GM18858 (cell line): ENCODE measurements around the gene HSPB6.
"Not testable (repeated sequence)": the region's sequence is repeated elsewhere in the genome, so short reads cannot be mapped to it uniquely, and the experiment has no call there.

Experiments
- ATAC-seq: cut with Tn5 transposase; IDR thresholded peaks from one replicate; pipeline ENCODE4 v1.9.1; 2021; ENCODE audit not compliant: unreplicated experiment

Gene HSPB6

DNA sequence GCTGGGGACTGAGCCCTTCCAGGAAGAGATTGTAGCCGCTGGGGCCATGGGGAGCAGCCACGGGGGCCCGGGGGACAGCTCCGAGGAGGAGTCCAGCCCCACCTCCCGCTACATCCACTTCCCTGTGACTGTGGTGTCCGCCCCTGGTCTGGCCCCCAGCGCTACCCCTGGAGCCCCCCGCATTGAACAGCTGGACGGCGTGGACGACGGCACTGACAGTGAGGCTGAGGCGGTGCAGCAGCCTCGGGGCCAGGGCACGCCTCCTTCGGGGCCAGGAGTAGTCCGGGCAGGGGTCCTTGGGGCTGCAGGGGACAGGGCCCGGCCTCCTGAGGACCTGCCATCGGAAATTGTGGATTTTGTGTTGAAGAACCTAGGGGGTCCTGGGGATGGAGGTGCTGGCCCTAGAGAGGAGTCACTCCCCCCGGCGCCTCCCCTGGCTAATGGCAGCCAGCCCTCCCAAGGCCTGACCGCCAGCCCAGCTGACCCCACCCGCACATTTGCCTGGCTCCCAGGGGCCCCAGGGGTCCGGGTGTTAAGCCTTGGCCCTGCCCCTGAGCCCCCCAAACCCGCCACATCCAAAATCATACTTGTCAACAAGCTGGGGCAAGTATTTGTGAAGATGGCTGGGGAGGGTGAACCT is 24.2 kb downstream of the HSPB6 start:
- ATAC-seq = no peak

DNA sequence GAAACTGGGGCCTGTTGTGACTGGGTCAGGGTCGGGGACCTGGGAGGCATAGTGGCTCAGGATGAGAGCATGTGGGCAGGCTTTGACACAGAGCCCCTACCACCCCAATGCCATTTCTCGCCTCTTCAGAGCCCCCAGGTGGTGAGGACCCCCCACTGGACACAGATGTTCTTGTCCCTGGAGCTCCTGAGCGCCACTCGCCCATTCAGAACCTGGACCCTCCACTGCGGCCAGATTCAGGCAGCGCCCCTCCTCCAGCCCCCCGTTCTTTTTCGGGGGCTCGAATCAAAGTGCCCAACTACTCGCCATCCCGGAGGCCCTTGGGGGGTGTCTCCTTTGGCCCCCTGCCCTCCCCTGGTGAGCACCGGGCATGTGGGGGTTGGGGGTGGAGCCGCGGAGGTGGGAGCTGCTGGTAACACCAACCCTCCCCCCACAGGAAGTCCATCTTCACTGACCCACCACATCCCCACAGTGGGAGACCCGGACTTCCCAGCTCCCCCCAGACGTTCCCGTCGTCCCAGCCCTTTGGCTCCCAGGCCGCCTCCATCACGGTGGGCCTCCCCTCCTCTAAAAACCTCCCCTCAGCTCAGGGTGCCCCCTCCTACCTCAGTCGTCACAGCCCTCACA is 24.9 kb downstream of the HSPB6 start:
- ATAC-seq = no peak

DNA sequence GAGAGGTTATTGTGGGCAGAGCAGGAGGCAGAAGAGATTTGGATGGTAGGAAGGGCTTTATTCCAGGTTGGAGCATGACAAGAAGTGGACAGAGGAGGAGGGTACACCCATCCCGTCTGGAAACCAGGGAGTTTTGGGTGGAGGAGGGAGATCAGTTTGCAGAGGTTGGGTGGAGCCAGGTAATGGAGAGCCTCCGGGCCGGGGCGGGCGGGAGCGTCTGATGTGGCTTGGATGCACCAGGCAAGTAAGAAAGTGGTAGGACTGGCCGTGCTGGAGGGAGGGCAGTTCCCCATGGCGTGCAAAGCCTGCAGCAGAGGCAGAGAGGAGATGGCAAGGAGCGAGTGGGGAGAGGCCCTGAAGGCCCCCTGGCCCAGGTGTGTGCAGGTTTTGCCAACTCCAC is 25.5 kb downstream of the HSPB6 start:
- ATAC-seq = no peak

GRCh38 chr19:35730326-35730725 is 26.5 kb downstream of the HSPB6 start:
- no peak for ATAC-seq

GRCh38 chr19:35729763-35730162 is 27.1 kb downstream of the HSPB6 start:
- no peak for ATAC-seq

GRCh38 chr19:35729021-35729420 is 27.8 kb downstream of the HSPB6 start:
- ATAC-seq = no peak

GRCh38 chr19:35727956-35728706 is 28.7 kb downstream of the HSPB6 start:
- no peak for ATAC-seq

DNA sequence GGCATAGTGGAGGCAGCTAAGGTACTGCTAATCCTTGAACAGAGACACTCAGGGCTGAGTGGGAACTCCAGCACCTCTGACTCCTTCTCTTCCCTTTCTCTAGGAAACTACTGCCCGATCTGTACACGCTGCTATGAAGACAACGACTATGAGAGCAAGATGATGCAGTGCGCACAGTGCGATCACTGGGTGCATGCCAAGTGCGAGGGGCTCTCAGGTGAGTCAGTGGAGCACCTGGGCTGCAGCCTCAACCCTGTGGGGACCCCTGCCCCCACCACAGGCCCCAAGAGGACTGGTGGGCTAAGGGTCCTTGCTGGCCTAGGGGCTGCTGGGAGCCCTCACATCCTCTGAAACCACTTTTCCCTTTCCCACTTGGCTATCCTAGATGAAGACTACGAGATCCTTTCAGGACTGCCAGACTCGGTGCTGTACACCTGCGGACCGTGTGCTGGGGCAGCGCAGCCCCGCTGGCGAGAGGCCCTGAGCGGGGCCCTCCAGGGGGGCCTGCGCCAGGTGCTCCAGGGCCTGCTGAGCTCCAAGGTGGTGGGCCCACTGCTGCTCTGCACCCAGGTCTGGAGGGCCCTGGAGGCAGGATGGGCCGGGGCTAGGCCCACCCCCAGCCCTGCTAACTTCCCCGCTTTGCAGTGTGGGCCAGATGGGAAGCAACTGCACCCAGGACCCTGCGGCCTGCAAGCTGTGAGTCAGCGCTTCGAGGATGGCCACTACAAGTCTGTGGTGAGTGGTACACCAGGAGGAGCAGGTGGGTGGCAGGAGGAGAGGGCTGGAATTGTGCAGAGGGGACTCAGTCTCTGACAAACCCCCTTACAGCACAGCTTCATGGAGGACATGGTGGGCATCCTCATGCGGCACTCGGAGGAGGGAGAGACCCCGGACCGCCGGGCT is 29.5 kb downstream of the HSPB6 start:
- ATAC-seq = no peak

DNA sequence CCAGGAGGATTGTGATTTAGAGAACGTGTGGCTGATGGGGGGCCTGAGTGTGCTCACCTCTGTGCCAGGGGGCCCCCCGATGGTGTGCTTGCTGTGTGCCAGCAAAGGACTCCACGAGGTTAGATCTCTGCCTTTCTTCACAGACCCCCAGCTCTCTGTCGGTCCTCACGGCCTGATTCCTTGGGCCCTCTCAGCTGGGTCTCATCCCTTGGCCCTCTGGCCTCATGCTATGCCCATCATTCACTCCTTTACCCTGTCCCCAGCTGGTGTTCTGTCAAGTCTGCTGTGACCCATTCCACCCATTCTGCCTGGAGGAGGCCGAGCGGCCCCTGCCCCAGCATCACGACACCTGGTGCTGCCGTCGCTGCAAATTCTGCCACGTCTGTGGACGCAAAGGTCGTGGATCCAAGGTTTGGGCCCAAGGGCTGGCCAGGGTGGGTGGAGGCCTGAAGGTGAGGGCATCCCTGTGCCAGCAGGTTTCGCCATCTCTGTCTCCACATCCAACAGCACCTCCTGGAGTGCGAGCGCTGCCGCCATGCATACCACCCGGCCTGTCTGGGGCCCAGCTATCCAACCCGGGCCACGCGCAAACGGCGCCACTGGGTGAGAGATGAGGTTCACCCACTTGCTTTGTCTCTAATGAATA is 31.5 kb downstream of the HSPB6 start:
- no peak for ATAC-seq

DNA sequence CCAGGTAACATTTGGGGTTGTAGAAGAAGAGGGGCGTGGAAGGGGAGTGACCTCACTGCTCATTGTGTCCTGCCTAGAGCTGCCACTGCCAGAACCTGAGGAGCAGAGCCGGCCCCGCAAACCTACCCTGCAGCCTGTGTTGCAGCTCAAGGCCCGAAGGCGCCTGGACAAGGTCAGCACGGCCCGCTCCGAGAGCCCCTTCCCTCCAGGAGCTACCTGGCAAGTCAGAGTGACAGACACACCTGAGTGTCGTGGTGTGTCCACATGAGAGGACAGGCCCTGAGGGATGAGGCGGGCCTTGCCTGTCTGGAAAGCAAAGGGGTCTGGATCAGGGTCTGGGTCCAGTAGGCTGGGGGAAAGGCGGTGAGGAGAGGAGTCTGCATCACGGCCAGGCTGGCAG is 32.3 kb downstream of the HSPB6 start:
- ATAC-seq = no peak

- ATAC-seq = not testable (repeated sequence)
These were observed 32.7 kb downstream of the HSPB6 start for GRCh38 chr19:35724132-35724531.

DNA sequence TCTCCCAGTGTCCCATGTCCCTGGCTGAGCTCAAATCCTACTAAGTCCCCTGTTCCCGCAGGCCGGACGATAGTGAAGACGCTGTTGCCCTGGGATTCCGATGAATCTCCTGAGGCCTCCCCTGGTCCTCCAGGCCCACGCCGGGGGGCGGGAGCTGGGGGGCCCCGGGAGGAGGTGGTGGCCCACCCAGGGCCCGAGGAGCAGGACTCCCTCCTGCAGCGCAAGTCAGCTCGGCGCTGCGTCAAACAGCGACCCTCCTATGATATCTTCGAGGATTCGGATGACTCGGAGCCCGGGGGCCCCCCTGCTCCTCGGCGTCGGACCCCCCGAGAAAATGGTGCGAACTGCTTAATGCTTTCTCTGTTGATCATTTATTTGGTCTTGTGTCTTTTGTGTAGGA is 33.2 kb downstream of the HSPB6 start:
- no peak for ATAC-seq

- no peak for ATAC-seq
These were observed 33.9 kb downstream of the HSPB6 start for GRCh38 chr19:35722897-35723296.

- no peak for ATAC-seq
These were observed 34.4 kb downstream of the HSPB6 start for GRCh38 chr19:35722461-35722860.

- ATAC-seq = no peak
These were observed 35.5 kb downstream of the HSPB6 start for GRCh38 chr19:35721374-35721773.

- ATAC-seq = no peak
These were observed 36.2 kb downstream of the HSPB6 start for GRCh38 chr19:35720648-35721047.

DNA sequence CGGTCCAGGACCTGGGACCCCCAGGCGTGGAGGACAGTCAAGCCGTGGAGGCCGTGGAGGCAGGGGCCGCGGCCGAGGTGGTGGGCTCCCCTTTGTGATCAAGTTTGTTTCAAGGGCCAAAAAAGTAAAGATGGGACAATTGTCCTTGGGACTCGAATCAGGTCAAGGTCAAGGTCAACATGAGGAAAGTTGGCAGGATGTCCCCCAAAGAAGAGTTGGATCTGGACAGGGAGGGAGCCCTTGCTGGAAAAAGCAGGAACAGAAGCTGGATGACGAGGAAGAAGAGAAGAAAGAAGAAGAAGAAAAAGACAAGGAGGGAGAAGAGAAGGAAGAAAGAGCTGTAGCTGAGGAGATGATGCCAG is 36.7 kb downstream of the HSPB6 start:
- no peak for ATAC-seq

GRCh38 chr19:35719402-35720162 is 37.2 kb downstream of the HSPB6 start:
- no peak for ATAC-seq

GRCh38 chr19:35718345-35719041 is 38.3 kb downstream of the HSPB6 start:
- no peak for ATAC-seq
